Esophagus (tissue), 2 donors: ENCODE measurements around the gene DNAH8. TPM values are rescaled to one million over a fixed set of nuclear protein-coding genes. Genes with fewer than 3 reads are reported as not detected.
"Not testable (repeated sequence)": the region's sequence is repeated elsewhere in the genome, so short reads cannot be mapped to it uniquely, and the experiment has no call there.

Experiments
- H3K27ac ChIP-seq, 2 donors: one replicate each; pipeline ENCODE4 v1.5.1; 2013; ENCODE audit warnings: low read depth in 2 of 2, mild to moderate bottlenecking in 2 of 2, inconsistent platforms in 1 of 2, low read length in 1 of 2, moderate library complexity in 1 of 2
- H3K27me3 ChIP-seq, 2 donors: one replicate each; pipeline ENCODE4 v1.6.1; 2013; ENCODE audit warnings: low read length in 2 of 2, control low read depth in 1 of 2, mild to moderate bottlenecking in 1 of 2; ENCODE audit not compliant: insufficient read depth in 2 of 2, control insufficient read depth in 1 of 2
- H3K36me3 ChIP-seq, 2 donors: one replicate each; pipeline ENCODE4 v1.6.1; 2013; ENCODE audit warnings: low read length in 1 of 2; ENCODE audit not compliant: control insufficient read depth in 2 of 2, insufficient read depth in 2 of 2
- H3K4me1 ChIP-seq, 2 donors: one replicate each; pipeline ENCODE4 v1.6.1; 2013; ENCODE audit warnings: low read length in 1 of 2; ENCODE audit not compliant: control insufficient read depth in 2 of 2, insufficient read depth in 2 of 2
- H3K4me3 ChIP-seq, 2 donors: one replicate each; pipeline ENCODE4 v1.5.1; 2013; ENCODE audit warnings: low read length in 2 of 2, mild to moderate bottlenecking in 2 of 2, low read depth in 1 of 2, moderate library complexity in 1 of 2
- H3K9me3 ChIP-seq, 2 donors: one replicate each; pipeline ENCODE4 v1.6.1; 2013; ENCODE audit warnings: mild to moderate bottlenecking in 2 of 2, low read depth in 1 of 2, low read length in 1 of 2, moderate library complexity in 1 of 2; ENCODE audit not compliant: control insufficient read depth in 2 of 2, insufficient read depth in 1 of 2
- WGBS, 2 donors: extraction: QIAGEN DNeasy Blood & Tissue Kit; methylation state at CpG; one replicate each; pipeline ENCODE4 v1.1.7; 2013; 5-methylcytosine and 5-hydroxymethylcytosine counted together
- polyA plus RNA-seq, 2 donors: library from polyadenylated mRNA; stranded (reverse); fragments of 200-250 nt; gene quantifications; one replicate each; pipeline ENCODE4 v1.2.3, GENCODE V29; 2013
- donor health status: healthy with polysubstance abuse.
- donor health status: Bipolar disorder and iron deficiency.

Gene DNAH8
- polyA plus RNA-seq, 2 donors = under 0.01 TPM

GRCh38 chr6:38697846-38698245 is 17.3 kb upstream of the DNAH8 start:
- 83 to 89% methylated on average over 3 of the region's 3 CpGs for WGBS, 2 donors
- Histone ChIP-seq H3K4me3 (no peak overlapping the region), H3K27me3 (no peaks in the 10 kb centered on the region), H3K27ac (no peak overlapping the region), H3K36me3 (no peaks in the 10 kb centered on the region), H3K9me3 (no peaks in the 10 kb centered on the region), H3K4me1 (no peaks in the 10 kb centered on the region)

- not testable (repeated sequence) for H3K9me3 ChIP-seq, H3K4me3 ChIP-seq, H3K4me1 ChIP-seq, H3K27me3 ChIP-seq, H3K36me3 ChIP-seq, H3K27ac ChIP-seq
- 85 to 99% methylated on average over 3 of the region's 3 CpGs for WGBS, 2 donors
These were observed 15.4 kb upstream of the DNAH8 start for GRCh38 chr6:38699702-38700101.

- Histone ChIP-seq H3K9me3 (no peaks in the 10 kb centered on the region), H3K4me3 (no peak overlapping the region), H3K36me3 (no peaks in the 10 kb centered on the region), H3K27ac (no peak overlapping the region), H3K27me3 (no peaks in the 10 kb centered on the region), H3K4me1 (no peaks in the 10 kb centered on the region)
- WGBS, 2 donors = 75 to 80% methylated on average over 3 of the region's 3 CpGs
These were observed 13.6 kb upstream of the DNAH8 start for GRCh38 chr6:38701551-38701950.

- WGBS, 2 donors = 0 to 1% methylated on average over 53 of the region's 53 CpGs
- H3K4me1 ChIP-seq = no peaks in the 10 kb centered on the region
- no peaks in the 10 kb centered on the region for H3K36me3 ChIP-seq
- H3K9me3 ChIP-seq = no peaks in the 10 kb centered on the region
- peak within 1 kb of the TSS; percentile 71 to 86 for H3K4me3 ChIP-seq
- peak within 1 kb of the TSS; percentile 88 to 95 for H3K27ac ChIP-seq
- H3K27me3 ChIP-seq = no peaks in the 10 kb centered on the region
These were observed 12.3 kb upstream of the DNAH8 start, which contains the start of gene GLO1 for GRCh38 chr6:38702558-38703397. GLO1 (minus strand) TSS chr6:38703145; CDS start chr6:38703054, 91 bp downstream.

GRCh38 chr6:38703949-38704590 is 11.0 kb upstream of the DNAH8 start:
- 79% methylated on average over 5 of the region's 5 CpGs for WGBS, 2 donors
- Histone ChIP-seq H3K4me1 (no peaks in the 10 kb centered on the region), H3K36me3 (no peaks in the 10 kb centered on the region), H3K4me3 (no peak overlapping the region), H3K9me3 (no peaks in the 10 kb centered on the region), H3K27me3 (no peaks in the 10 kb centered on the region), H3K27ac (no peak overlapping the region)

GRCh38 chr6:38705924-38706323 is 9.2 kb upstream of the DNAH8 start:
- Histone ChIP-seq H3K4me3 (no peak overlapping the region), H3K36me3 (no peaks in the 10 kb centered on the region), H3K4me1 (no peaks in the 10 kb centered on the region), H3K9me3 (no peaks in the 10 kb centered on the region), H3K27me3 (no peaks in the 10 kb centered on the region), H3K27ac (no peak overlapping the region)
- 73% methylated on average over 2 of the region's 2 CpGs for WGBS, 2 donors

GRCh38 chr6:38708496-38708895 is 6.6 kb upstream of the DNAH8 start:
- no peaks in the 10 kb centered on the region for H3K27me3 ChIP-seq
- no peak overlapping the region for H3K27ac ChIP-seq
- no peak overlapping the region for H3K4me3 ChIP-seq
- no peaks in the 10 kb centered on the region for H3K4me1 ChIP-seq
- no peaks in the 10 kb centered on the region for H3K36me3 ChIP-seq
- WGBS, 2 donors = 45 to 49% methylated on average over 2 of the region's 2 CpGs
- no peaks in the 10 kb centered on the region for H3K9me3 ChIP-seq

GRCh38 chr6:38713812-38714211 is 1.3 kb upstream of the DNAH8 start:
- H3K27me3 ChIP-seq = no peaks in the 10 kb centered on the region
- H3K4me1 ChIP-seq = peaks cover 0 to 4% of the 10 kb centered on the region in 2 donors
- peak overlapping the region in 1 of 2 donors; percentile 51 for H3K27ac ChIP-seq
- no peaks in the 10 kb centered on the region for H3K36me3 ChIP-seq
- WGBS, 2 donors = 58 to 75% methylated on average over 6 of the region's 6 CpGs
- no peak overlapping the region for H3K4me3 ChIP-seq
- no peaks in the 10 kb centered on the region for H3K9me3 ChIP-seq

GRCh38 chr6:38714239-38715015 is 684 bp upstream of the DNAH8 start:
- H3K27ac ChIP-seq = no peak overlapping the region
- H3K36me3 ChIP-seq = no peaks in the 10 kb centered on the region
- peaks cover 0 to 4% of the 10 kb centered on the region in 2 donors for H3K4me1 ChIP-seq
- 36 to 43% methylated on average over 4 of the region's 4 CpGs for WGBS, 2 donors
- peak overlapping the region in 1 of 2 donors; percentile 12 for H3K4me3 ChIP-seq
- H3K27me3 ChIP-seq = no peaks in the 10 kb centered on the region
- H3K9me3 ChIP-seq = no peaks in the 10 kb centered on the region
